Measurements from ENCODE around the gene MDFIC.

Gene MDFIC

DNA sequence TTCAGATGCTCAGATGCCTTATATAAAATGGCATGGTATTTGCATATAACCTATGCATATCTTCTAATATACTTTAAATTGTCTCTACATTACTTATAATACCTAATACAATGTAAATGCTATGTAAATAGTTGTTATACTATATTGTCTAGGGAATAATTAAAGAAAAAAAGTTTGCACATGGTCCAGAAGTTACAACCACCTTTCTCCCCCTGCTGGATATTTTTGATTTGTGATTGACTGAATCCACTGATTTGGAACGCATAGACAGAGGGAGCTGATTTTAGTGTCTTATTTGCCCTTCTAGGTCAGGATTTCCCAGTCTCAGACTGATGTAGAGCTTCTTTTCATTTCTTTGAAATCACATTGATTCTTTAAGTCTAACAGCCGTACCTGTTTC lies 31.8 kb downstream of the MDFIC start:
- TF ChIP-seq, protein P1, sequence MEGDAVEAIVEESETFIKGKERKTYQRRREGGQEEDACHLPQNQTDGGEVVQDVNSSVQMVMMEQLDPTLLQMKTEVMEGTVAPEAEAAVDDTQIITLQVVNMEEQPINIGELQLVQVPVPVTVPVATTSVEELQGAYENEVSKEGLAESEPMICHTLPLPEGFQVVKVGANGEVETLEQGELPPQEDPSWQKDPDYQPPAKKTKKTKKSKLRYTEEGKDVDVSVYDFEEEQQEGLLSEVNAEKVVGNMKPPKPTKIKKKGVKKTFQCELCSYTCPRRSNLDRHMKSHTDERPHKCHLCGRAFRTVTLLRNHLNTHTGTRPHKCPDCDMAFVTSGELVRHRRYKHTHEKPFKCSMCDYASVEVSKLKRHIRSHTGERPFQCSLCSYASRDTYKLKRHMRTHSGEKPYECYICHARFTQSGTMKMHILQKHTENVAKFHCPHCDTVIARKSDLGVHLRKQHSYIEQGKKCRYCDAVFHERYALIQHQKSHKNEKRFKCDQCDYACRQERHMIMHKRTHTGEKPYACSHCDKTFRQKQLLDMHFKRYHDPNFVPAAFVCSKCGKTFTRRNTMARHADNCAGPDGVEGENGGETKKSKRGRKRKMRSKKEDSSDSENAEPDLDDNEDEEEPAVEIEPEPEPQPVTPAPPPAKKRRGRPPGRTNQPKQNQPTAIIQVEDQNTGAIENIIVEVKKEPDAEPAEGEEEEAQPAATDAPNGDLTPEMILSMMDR (IDR thresholded peaks at IDR 0.05; ENCODE audit: borderline replicate concordance, control extremely low read depth, extremely low read depth, insufficient read depth, missing control alignments) = no peak
- in situ Hi-C loops (cut with MboI; ENCODE audit: low sequenced_read_pairs, unreplicated experiment) = no loop called here
- no peak for DNase-seq (ENCODE audit: low spot score)

DNA sequence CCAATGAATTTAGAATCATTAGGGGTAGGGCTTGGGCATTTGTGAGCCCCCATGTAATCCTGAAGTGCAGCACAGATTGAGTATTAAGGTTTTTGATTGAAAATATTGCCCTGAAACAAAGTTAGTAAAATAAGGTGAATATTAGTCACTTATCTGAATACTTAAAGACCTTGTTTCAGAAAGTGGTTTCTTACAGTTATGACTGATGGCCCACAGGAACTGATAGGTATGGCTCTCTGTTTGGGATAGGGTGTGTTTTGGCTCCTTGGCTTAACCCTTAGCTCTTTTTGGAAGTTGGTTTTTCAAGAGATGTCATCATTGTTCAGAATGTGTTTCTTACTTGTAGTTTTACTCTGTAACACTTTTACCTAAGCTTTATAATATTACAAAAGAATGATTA lies 34.8 kb downstream of the MDFIC start:
- TF ChIP-seq, protein P1 (IDR thresholded peaks at IDR 0.05; ENCODE audit: borderline replicate concordance, control extremely low read depth, extremely low read depth, insufficient read depth, missing control alignments) = no peak
- DNase-seq (ENCODE audit: low spot score) = no peak
- in situ Hi-C loops (cut with MboI; ENCODE audit: low sequenced_read_pairs, unreplicated experiment) = no loop called here

DNA sequence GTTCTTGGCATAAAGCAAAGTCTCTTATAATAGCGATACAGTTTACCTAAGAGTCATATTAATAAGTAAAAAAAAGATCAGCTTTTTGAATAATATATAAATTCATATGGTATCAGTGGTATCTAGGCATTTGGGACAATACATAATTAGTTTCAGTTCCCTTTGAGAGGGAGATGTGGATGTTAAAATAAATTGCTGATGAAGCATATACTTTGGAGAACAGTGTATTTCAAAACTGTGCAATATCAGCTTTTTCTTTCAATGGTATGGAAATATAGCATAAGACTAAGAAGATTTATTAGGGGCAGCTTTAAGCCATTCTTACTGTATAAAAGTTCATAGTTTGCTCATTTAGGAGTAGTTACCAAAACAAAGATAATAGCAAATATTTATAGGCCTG lies 35.5 kb downstream of the MDFIC start:
- DNase-seq (ENCODE audit: low spot score) = no peak
- TF ChIP-seq, protein P1 (IDR thresholded peaks at IDR 0.05; ENCODE audit: borderline replicate concordance, control extremely low read depth, extremely low read depth, insufficient read depth, missing control alignments) = no peak
- in situ Hi-C loops (cut with MboI; ENCODE audit: low sequenced_read_pairs, unreplicated experiment) = no loop called here

DNA sequence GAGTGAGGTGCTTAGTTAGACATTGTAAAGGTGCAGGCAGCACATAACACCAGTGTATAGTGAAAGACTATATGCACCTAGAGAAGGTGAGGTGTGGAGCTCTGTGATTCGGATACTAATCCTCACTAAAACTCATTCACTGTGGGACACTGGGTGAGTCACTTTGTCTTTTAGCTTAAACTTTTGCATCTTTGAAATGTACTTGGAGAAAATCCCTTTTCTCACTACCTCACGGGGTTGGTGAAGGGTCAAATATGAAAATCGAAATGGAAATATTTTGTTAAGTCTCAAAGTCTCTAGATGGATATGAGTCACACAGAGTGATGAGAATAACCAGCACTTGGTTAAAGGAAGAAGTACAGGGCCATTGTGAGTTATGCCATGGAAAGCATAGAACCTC lies 38.0 kb downstream of the MDFIC start:
- peak; percentile 17 for DNase-seq (ENCODE audit: low spot score)
- TF ChIP-seq, protein P1 (IDR thresholded peaks at IDR 0.05; ENCODE audit: borderline replicate concordance, control extremely low read depth, extremely low read depth, insufficient read depth, missing control alignments) = no peak
- in situ Hi-C loops (cut with MboI; ENCODE audit: low sequenced_read_pairs, unreplicated experiment) = no loop called here

DNA sequence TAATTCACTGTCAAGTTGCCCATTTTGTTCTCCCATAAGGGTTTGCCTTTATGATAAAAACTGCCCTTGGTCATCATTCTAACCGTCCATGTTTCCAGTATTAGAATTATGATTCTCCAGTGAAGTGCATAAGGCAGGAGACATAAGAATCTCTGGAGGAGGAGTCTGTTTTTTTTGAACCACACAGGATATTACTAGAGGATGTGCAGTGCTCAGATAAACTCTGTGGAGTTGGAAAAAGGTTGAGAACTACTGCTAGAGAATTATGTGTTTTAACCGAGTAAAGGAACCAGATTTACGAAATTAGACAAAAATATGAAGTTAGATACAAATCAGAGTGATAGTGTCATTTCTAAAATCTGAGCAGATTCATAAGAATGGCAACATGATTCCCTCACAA lies 40.5 kb downstream of the MDFIC start:
- in situ Hi-C loops (cut with MboI; ENCODE audit: low sequenced_read_pairs, unreplicated experiment) = no loop called here
- DNase-seq (ENCODE audit: low spot score) = no peak
- TF ChIP-seq, protein P1 (IDR thresholded peaks at IDR 0.05; ENCODE audit: borderline replicate concordance, control extremely low read depth, extremely low read depth, insufficient read depth, missing control alignments) = no peak

DNA sequence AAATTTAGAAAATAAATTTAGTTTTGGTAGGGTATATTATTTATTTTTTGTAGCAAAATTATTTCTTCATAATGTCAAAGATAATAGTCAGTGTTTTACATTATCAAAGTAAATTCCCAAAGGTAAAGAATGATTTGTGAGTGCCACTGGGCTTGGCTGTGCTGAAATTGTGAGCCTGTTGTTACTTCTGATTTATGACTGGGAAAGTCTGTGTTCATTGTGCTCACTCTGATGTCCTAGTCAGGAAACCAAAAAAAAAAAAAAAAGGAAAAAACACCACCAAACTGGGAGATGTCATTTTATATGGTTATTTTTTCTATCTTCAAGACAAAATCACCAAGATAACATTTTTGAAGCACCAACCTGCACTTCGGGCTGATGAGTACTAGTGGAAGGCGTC lies 44.3 kb downstream of the MDFIC start:
- in situ Hi-C loops (cut with MboI; ENCODE audit: low sequenced_read_pairs, unreplicated experiment) = no loop called here
- DNase-seq (ENCODE audit: low spot score) = no peak
- TF ChIP-seq, protein P1 (IDR thresholded peaks at IDR 0.05; ENCODE audit: borderline replicate concordance, control extremely low read depth, extremely low read depth, insufficient read depth, missing control alignments) = no peak

DNA sequence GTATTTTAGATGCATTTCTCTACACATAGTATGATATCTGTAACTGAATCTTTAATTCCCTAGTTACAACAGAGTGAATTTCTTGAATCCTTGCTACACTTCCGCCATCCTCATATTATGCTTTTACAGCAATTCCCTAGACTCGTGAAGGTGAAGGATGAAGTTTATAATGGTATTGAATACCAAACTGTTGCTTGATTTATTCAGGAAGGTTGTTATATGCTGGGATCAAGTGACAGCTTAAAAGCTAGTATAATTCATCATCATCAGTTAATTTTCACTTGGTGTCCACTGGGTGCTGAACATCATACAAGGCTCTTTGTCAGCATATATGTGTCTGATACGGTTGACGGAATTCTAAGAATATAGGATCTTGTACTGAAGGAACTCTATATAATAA lies 47.2 kb downstream of the MDFIC start:
- no peak for DNase-seq (ENCODE audit: low spot score)
- in situ Hi-C loops (cut with MboI; ENCODE audit: low sequenced_read_pairs, unreplicated experiment) = no loop called here

More for the DNA sequence above, 47.2 kb downstream of the MDFIC start:
- TF ChIP-seq, protein P1 (IDR thresholded peaks at IDR 0.05; ENCODE audit: borderline replicate concordance, control extremely low read depth, extremely low read depth, insufficient read depth, missing control alignments) = no peak
